GM12873 (cell line): ENCODE results near the gene TMEM81.

ENCODE experiments used
- CTCF ChIP-seq: IDR thresholded peaks from 2 replicates; pipeline ENCODE4 v1.5.1; 2012; ENCODE audit warnings: low read depth, mild to moderate bottlenecking, moderate library complexity, low read length, control low read depth; ENCODE audit not compliant: insufficient read depth; ENCODE audit errors: missing control alignments

The TMEM81 gene

GRCh38 chr1:205066141-205066818, 18.0 kb downstream of the TMEM81 start:
- TF ChIP-seq CTCF: no peak

GRCh38 chr1:205065666-205066065, 18.6 kb downstream of the TMEM81 start:
- no peak for TF ChIP-seq CTCF

- TF ChIP-seq CTCF: no peak
These were observed 19.4 kb downstream of the TMEM81 start for GRCh38 chr1:205064741-205065316.

GRCh38 chr1:205064301-205064700, 20.0 kb downstream of the TMEM81 start:
- TF ChIP-seq CTCF: no peak

GRCh38 chr1:205062895-205063294, 21.4 kb downstream of the TMEM81 start:
- TF ChIP-seq CTCF: no peak

GRCh38 chr1:205062319-205062718, 21.9 kb downstream of the TMEM81 start:
- TF ChIP-seq CTCF: no peak

GRCh38 chr1:205061665-205062069, 22.6 kb downstream of the TMEM81 start:
- TF ChIP-seq CTCF: peak; percentile 88
